Kidney capillary endothelial cell (primary cell): ENCODE measurements around the gene CLPTM1L.

Experiments
- DNase-seq: peaks from one replicate; pipeline ENCODE4 v3.0.0-alpha.2; 2018; ENCODE audit warnings: low spot score

The CLPTM1L gene

GRCh38 chr5:1274471-1274870 is 70.4 kb downstream of the CLPTM1L start:
- no peak for DNase-seq

- DNase-seq: no peak
These were observed 71.2 kb downstream of the CLPTM1L start for GRCh38 chr5:1273745-1274144.

- no peak for DNase-seq
These were observed 72.7 kb downstream of the CLPTM1L start for GRCh38 chr5:1272201-1272600.

GRCh38 chr5:1270933-1271914 is 73.7 kb downstream of the CLPTM1L start:
- DNase-seq: no peak

GRCh38 chr5:1270426-1270825 is 74.5 kb downstream of the CLPTM1L start:
- no peak for DNase-seq

GRCh38 chr5:1268666-1269065 is 76.2 kb downstream of the CLPTM1L start:
- DNase-seq: no peak

- DNase-seq: no peak
These were observed 76.8 kb downstream of the CLPTM1L start for GRCh38 chr5:1268056-1268455.
